ENCODE measurements around the gene ABHD17B. TPM values are rescaled to one million over a fixed set of nuclear protein-coding genes. Genes with fewer than 3 reads are reported as not detected.

Gene ABHD17B
- total RNA-seq, 2 experiments from 2014 or later = 27.2 to 28.3 TPM

DNA sequence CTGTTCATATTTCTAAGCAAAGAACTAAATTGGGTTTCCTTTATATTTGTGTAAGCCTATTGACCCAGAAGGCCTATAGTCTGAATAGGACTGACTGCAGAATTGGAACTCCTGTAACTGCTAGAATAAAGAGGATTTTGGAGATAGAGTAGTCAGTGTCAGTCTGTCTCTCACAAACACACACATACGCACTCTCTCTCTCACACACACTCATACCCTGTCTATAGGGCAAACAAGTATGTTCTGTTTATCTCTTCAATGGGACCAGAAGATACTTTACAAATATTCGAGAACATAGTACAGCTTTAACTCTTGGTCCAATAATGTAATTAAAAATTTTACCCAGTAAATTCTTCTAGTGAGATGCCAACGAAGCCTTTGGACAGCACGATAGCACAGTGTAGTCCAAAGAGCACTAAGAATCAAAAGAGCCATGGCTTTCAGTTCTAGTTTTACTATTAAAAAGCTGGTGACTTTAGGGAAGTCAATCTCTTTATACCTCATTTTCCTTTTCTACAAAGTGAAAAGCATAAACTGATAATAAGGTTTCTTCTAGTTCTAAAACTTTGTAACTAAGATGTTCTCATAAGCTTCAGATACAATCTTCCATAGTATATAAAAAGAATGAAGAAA is 19.3 kb downstream of the ABHD17B start:
- ChIA-PET CTCF (interaction anchor here (0.8 to 1.9 kb wide), 4 partner anchors 18 to 133 kb away, joined by 3 to 5 read pairs (median 4); partner anchors contain the start of genes ABHD17B and C9orf85), POLR2A (interaction anchor here (1.0 kb wide), 1 partner anchor 18 kb away, joined by 4 read pairs; no protein-coding TSS in a partner anchor)
- ATAC-seq = no peak
- Mint-ChIP-seq H3K9me3 (ENCODE audit: insufficient read depth) (no peaks in the 10 kb centered on the region), H3K27me3 (ENCODE audit: low read depth) (no peaks in the 10 kb centered on the region), H3K4me1 (ENCODE audit: low read depth) (peaks cover 55% of the 10 kb centered on the region), H3K4me3 (no peak overlapping the region), H3K27ac (no peak overlapping the region), H3K36me3 (ENCODE audit: low read depth) (peaks cover 30% of the 10 kb centered on the region)
- no peak for DNase-seq

GRCh38 chr9:71890042-71890679 is 20.8 kb downstream of the ABHD17B start:
- no peaks in the 10 kb centered on the region for H3K9me3 Mint-ChIP-seq (ENCODE audit: insufficient read depth)
- no peaks in the 10 kb centered on the region for H3K27me3 Mint-ChIP-seq (ENCODE audit: low read depth)
- H3K27ac Mint-ChIP-seq = no peak overlapping the region
- ChIA-PET POLR2A (interaction anchor here (0.7 to 1.2 kb wide), 3 partner anchors 9 to 107 kb away, joined by 3 to 5 read pairs (median 3); partner anchors contain the start of genes ABHD17B and C9orf85), CTCF (interaction anchor here (0.9 kb wide), 1 partner anchor 11 kb away, joined by 3 read pairs; no protein-coding TSS in a partner anchor)
- no peak overlapping the region for H3K4me3 Mint-ChIP-seq
- H3K36me3 Mint-ChIP-seq (ENCODE audit: low read depth) = peaks cover 33% of the 10 kb centered on the region
- DNase-seq = no peak
- H3K4me1 Mint-ChIP-seq (ENCODE audit: low read depth) = peaks cover 53% of the 10 kb centered on the region
- no peak for ATAC-seq

- ChIA-PET CTCF (interaction anchor here (1.0 to 3.6 kb wide), 7 partner anchors 10 to 68 kb away, joined by 3 to 31 read pairs (median 4); partner anchors contain the start of genes ABHD17B and C9orf85), POLR2A (interaction anchor here (3.6 kb wide), 1 partner anchor 24 kb away, joined by 17 read pairs; the partner anchor contains the start of genes ABHD17B and C9orf85)
- peaks cover 44% of the 10 kb centered on the region for H3K36me3 Mint-ChIP-seq (ENCODE audit: low read depth)
- peaks cover 15% of the 10 kb centered on the region for H3K9me3 Mint-ChIP-seq (ENCODE audit: insufficient read depth)
- H3K4me1 Mint-ChIP-seq (ENCODE audit: low read depth) = peaks cover 39% of the 10 kb centered on the region
- no peak overlapping the region for H3K4me3 Mint-ChIP-seq
- no peak overlapping the region for H3K27ac Mint-ChIP-seq
- DNase-seq (no peak), ATAC-seq (no peak)
- no peaks in the 10 kb centered on the region for H3K27me3 Mint-ChIP-seq (ENCODE audit: low read depth)
These were observed 23.6 kb downstream of the ABHD17B start for GRCh38 chr9:71887362-71887761.

- H3K4me3 Mint-ChIP-seq = no peak overlapping the region
- ChIA-PET CTCF (interaction anchor here (0.9 to 3.6 kb wide), 5 partner anchors 9 to 104 kb away, joined by 3 to 31 read pairs (median 3); partner anchors contain the start of genes ABHD17B and C9orf85), POLR2A (interaction anchor here (1.0 to 3.6 kb wide), 2 partner anchors 11 to 25 kb away, joined by 6 to 17 read pairs; partner anchors contain the start of genes ABHD17B and C9orf85)
- H3K36me3 Mint-ChIP-seq (ENCODE audit: low read depth) = peaks cover 51% of the 10 kb centered on the region
- ATAC-seq (no peak), DNase-seq (no peak)
- no peaks in the 10 kb centered on the region for H3K27me3 Mint-ChIP-seq (ENCODE audit: low read depth)
- peaks cover 38% of the 10 kb centered on the region for H3K4me1 Mint-ChIP-seq (ENCODE audit: low read depth)
- no peak overlapping the region for H3K27ac Mint-ChIP-seq
- H3K9me3 Mint-ChIP-seq (ENCODE audit: insufficient read depth) = peaks cover 15% of the 10 kb centered on the region
These were observed 24.5 kb downstream of the ABHD17B start for GRCh38 chr9:71886541-71886940.

DNA sequence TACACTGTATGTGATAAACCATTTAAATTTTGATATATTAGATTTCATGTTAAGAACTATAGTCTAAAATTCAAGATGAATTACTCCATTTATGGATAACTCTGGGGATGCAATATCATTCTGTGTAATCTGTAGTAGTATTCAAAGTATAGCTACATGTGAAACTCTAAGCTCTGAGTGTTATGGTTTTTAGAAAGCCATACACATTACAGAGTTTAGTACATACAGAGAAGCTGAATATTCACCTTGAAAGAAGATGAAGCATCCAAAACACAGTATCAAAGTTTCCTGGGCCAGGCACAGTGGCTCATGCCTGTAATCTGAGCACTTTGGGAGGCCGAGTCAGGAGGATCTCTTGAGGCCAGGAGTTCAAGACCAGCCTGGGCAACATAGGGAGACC is 25.0 kb downstream of the ABHD17B start:
- Mint-ChIP-seq H3K27me3 (ENCODE audit: low read depth) (no peaks in the 10 kb centered on the region), H3K27ac (no peak overlapping the region), H3K9me3 (ENCODE audit: insufficient read depth) (peaks cover 15% of the 10 kb centered on the region), H3K36me3 (ENCODE audit: low read depth) (peaks cover 56% of the 10 kb centered on the region), H3K4me3 (no peak overlapping the region), H3K4me1 (ENCODE audit: low read depth) (peaks cover 33% of the 10 kb centered on the region)
- CTCF ChIA-PET = interaction anchor here (0.9 to 3.6 kb wide), 3 partner anchors 12 to 103 kb away, joined by 3 to 31 read pairs (median 3); partner anchors contain the start of genes ABHD17B and C9orf85
- POLR2A ChIA-PET = interaction anchor here (0.6 to 3.6 kb wide), 3 partner anchors 9 to 25 kb away, joined by 3 to 17 read pairs (median 6); partner anchors contain the start of genes ABHD17B and C9orf85
- DNase-seq = no peak
- peak; percentile 36 for ATAC-seq

GRCh38 chr9:71885467-71885866 is 25.5 kb downstream of the ABHD17B start:
- H3K4me1 Mint-ChIP-seq (ENCODE audit: low read depth) = peaks cover 32% of the 10 kb centered on the region
- ChIA-PET CTCF (interaction anchor here (0.9 to 3.6 kb wide), 3 partner anchors 12 to 103 kb away, joined by 3 to 31 read pairs (median 3); partner anchors contain the start of genes ABHD17B and C9orf85), POLR2A (interaction anchor here (0.6 to 3.6 kb wide), 3 partner anchors 8 to 26 kb away, joined by 3 to 17 read pairs (median 6); partner anchors contain the start of genes ABHD17B and C9orf85)
- no peak for ATAC-seq
- H3K9me3 Mint-ChIP-seq (ENCODE audit: insufficient read depth) = peaks cover 15% of the 10 kb centered on the region
- DNase-seq = no peak
- no peak overlapping the region for H3K27ac Mint-ChIP-seq
- H3K36me3 Mint-ChIP-seq (ENCODE audit: low read depth) = peaks cover 59% of the 10 kb centered on the region
- H3K27me3 Mint-ChIP-seq (ENCODE audit: low read depth) = no peaks in the 10 kb centered on the region
- H3K4me3 Mint-ChIP-seq = no peak overlapping the region

- no peak overlapping the region for H3K4me3 Mint-ChIP-seq
- ATAC-seq (no peak), DNase-seq (no peak)
- ChIA-PET POLR2A (interaction anchor here (0.6 kb wide), 1 partner anchor 70 kb away, joined by 3 read pairs; no protein-coding TSS in a partner anchor), CTCF (interaction anchor here (0.7 to 1.2 kb wide), 2 partner anchors 13 to 77 kb away, joined by 3 read pairs; no protein-coding TSS in a partner anchor)
- peaks cover 32% of the 10 kb centered on the region for H3K4me1 Mint-ChIP-seq (ENCODE audit: low read depth)
- H3K36me3 Mint-ChIP-seq (ENCODE audit: low read depth) = peaks cover 62% of the 10 kb centered on the region
- no peaks in the 10 kb centered on the region for H3K27me3 Mint-ChIP-seq (ENCODE audit: low read depth)
- peaks cover 26% of the 10 kb centered on the region for H3K9me3 Mint-ChIP-seq (ENCODE audit: insufficient read depth)
- H3K27ac Mint-ChIP-seq = no peak overlapping the region
These were observed 27.0 kb downstream of the ABHD17B start for GRCh38 chr9:71884005-71884404.

GRCh38 chr9:71879644-71880174 is 31.3 kb downstream of the ABHD17B start:
- no peak overlapping the region for H3K27ac Mint-ChIP-seq

DNA sequence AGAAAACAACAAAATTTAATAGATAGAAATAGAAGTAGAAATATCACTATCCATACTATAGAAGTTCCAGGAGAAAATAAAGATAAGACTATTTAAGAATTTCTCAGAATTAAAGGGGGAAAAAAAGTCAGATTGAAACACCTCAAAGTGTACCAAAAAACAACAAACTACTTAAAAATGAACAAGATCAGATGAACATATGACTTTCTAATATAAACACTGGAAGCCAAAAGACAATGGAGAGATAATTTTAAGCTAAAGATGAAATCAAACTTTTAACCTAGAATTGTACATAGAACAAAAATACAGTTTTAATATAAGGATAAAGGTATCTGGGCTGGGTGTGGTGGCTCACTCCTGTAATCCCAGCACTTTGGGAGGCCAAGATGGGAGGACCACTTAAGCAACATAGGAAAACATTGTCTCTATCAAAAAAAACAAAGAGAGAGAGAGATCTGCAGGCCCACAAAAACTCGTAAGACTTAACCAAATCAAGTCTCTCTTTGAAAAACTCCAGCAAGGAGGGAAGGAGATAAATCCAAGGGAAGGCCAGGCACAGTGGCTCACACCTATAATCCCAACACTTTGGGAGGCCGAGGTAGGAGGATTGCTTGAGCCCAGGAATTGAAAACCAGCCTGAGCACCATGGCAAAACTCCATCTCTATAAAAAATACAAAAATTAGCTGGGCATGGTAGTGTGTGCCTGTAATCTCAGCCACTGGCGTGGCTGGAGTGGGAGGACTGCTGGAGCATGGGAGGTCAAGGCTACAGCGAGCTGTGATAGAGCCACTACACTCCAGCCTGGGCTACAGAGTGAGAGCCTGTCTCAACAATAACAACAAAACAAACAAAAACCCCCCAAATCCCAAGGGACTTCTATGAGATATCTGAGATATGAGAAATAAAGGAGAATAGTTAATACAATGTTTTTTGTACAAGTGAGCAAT is 32.4 kb downstream of the ABHD17B start:
- DNase-seq (no peak), ATAC-seq (no peak)
- CTCF ChIA-PET = interaction anchor here (0.7 to 1.5 kb wide), 3 partner anchors 9 to 16 kb away, joined by 3 read pairs; no protein-coding TSS in a partner anchor
- Mint-ChIP-seq H3K27ac (no peak overlapping the region), H3K4me1 (ENCODE audit: low read depth) (peaks cover 8% of the 10 kb centered on the region), H3K36me3 (ENCODE audit: low read depth) (peaks cover 65% of the 10 kb centered on the region), H3K4me3 (no peak overlapping the region), H3K9me3 (ENCODE audit: insufficient read depth) (peaks cover 39% of the 10 kb centered on the region), H3K27me3 (ENCODE audit: low read depth) (no peaks in the 10 kb centered on the region)
- POLR2A ChIA-PET = no interaction called here

More at GRCh38 chr9:71879644-71880174, 31.3 kb downstream of the ABHD17B start:
- DNase-seq = no peak
- ChIA-PET POLR2A (no interaction called here), CTCF (interaction anchor here (1.5 kb wide), 1 partner anchor 18 kb away, joined by 3 read pairs; no protein-coding TSS in a partner anchor)
- no peak for ATAC-seq
- peaks cover 69% of the 10 kb centered on the region for H3K36me3 Mint-ChIP-seq (ENCODE audit: low read depth)
- H3K4me1 Mint-ChIP-seq (ENCODE audit: low read depth) = peaks cover 10% of the 10 kb centered on the region
- H3K9me3 Mint-ChIP-seq (ENCODE audit: insufficient read depth) = peaks cover 50% of the 10 kb centered on the region
- no peaks in the 10 kb centered on the region for H3K27me3 Mint-ChIP-seq (ENCODE audit: low read depth)
- no peak overlapping the region for H3K4me3 Mint-ChIP-seq

- Mint-ChIP-seq H3K27ac (no peak overlapping the region), H3K4me3 (no peak overlapping the region), H3K27me3 (ENCODE audit: low read depth) (no peaks in the 10 kb centered on the region), H3K9me3 (ENCODE audit: insufficient read depth) (peaks cover 35% of the 10 kb centered on the region), H3K36me3 (ENCODE audit: low read depth) (peaks cover 56% of the 10 kb centered on the region), H3K4me1 (ENCODE audit: low read depth) (peaks cover 7% of the 10 kb centered on the region)
- ATAC-seq (no peak), DNase-seq (no peak)
- CTCF ChIA-PET = no interaction called here
- POLR2A ChIA-PET = interaction anchor here (1.0 kb wide), 1 partner anchor 9 kb away, joined by 3 read pairs; no protein-coding TSS in a partner anchor
These were observed 34.2 kb downstream of the ABHD17B start for GRCh38 chr9:71876829-71877228.
